22Rv1 (cell line): ENCODE data around the gene SLX4.

Experiments used
- H3K27ac ChIP-seq: fragments of 450-650 bp; 2 replicates; pipeline ENCODE4 v1.5.1; 2017
- CTCF ChIP-seq: fragments of 450-650 bp; IDR thresholded peaks from 2 replicates; pipeline ENCODE4 v1.5.1; 2017; ENCODE audit warnings: mild to moderate bottlenecking
- ZFX ChIP-seq: fragments of 450-650 bp; IDR thresholded peaks from 2 replicates; pipeline ENCODE4 v1.6.1; 2017; ENCODE audit warnings: antibody characterized with exemption, borderline replicate concordance

Gene SLX4

GRCh38 chr16:3534126-3534525 is 77.3 kb downstream of the SLX4 start:
- H3K27ac ChIP-seq, result no peak overlapping the region
- no peak for TF ChIP-seq ZFX
- no peak for TF ChIP-seq CTCF

- no peak overlapping the region for H3K27ac ChIP-seq
- TF ChIP-seq ZFX (no peak), CTCF (no peak)
Observed at GRCh38 chr16:3532741-3533140, 78.7 kb downstream of the SLX4 start.
